Suppressor macrophage treated with lipopolysaccharide for 4 hours (primary cell): ENCODE data around the gene STOM.

Experiments
- DNase-seq: peaks from one replicate; pipeline ENCODE4 v3.0.0-alpha.2; 2020

Gene STOM

DNA sequence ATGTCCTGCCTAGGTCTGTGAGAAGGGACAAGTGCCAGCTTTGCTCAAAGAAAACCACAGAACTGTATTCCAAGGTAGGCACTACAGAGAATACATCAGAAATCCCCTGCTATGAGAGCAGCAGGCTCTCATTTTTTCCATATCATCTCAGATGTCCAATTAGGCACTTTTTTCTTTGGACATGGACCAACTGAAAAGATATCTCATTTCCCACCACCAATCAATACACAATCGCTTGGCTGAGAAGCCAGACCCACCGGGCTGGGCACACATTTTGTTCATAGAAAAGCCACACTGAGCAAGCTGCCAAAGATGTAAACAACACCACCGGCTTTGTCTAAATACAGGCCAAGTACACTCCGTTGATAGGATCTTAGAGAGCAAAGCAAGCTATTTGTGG is 25.9 kb downstream of the STOM start:
- DNase-seq = no peak

GRCh38 chr9:121340676-121341392 is 29.2 kb downstream of the STOM start:
- DNase-seq = no peak

- DNase-seq = no peak
Measured at GRCh38 chr9:121339437-121339836, 30.6 kb downstream of the STOM start.

- no peak for DNase-seq
Measured at GRCh38 chr9:121336665-121337064, 33.4 kb downstream of the STOM start.

DNA sequence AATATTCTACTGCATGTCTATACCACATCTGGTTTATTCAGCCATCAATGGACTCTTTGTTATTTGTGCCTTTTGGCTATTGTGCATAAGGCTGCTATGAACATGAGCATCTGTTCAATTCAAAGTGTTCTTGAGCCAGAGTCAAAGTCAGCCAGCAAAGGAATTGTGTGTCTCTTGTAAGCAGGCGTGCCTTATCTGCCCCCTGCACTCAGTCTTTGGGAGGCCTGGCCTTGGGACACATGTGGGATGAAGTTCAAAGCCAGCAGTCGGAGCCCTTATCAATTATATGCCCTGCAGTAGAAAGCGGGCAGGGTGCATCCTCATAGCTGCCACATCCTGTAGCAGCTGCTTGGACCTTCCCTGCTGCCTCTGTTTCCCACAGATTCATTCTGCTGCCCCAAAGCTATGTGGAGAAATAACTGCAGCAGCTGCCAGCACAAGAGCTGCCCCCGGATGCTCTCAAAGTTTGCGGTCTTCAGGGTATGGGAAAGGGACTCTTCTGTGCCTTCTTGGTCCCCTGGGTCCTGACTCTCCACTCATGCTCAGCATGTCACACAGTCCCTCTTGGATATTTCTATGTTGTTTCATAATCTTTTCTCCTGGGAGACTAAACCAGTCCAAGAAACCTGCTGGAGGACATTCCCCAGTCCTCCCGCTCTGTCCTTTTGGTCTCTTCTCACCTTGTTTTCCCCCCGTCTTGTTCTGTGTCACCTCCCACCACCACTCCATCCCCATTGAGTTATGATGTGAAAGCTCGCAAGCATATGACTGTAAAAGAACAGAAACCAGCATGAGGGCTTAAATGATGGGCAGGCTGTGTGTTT is 35.9 kb downstream of the STOM start:
- DNase-seq = no peak

- DNase-seq = no peak
Measured at GRCh38 chr9:121331992-121332685, 37.9 kb downstream of the STOM start.

- no peak for DNase-seq
Measured at GRCh38 chr9:121331549-121331948, 38.5 kb downstream of the STOM start.

DNA sequence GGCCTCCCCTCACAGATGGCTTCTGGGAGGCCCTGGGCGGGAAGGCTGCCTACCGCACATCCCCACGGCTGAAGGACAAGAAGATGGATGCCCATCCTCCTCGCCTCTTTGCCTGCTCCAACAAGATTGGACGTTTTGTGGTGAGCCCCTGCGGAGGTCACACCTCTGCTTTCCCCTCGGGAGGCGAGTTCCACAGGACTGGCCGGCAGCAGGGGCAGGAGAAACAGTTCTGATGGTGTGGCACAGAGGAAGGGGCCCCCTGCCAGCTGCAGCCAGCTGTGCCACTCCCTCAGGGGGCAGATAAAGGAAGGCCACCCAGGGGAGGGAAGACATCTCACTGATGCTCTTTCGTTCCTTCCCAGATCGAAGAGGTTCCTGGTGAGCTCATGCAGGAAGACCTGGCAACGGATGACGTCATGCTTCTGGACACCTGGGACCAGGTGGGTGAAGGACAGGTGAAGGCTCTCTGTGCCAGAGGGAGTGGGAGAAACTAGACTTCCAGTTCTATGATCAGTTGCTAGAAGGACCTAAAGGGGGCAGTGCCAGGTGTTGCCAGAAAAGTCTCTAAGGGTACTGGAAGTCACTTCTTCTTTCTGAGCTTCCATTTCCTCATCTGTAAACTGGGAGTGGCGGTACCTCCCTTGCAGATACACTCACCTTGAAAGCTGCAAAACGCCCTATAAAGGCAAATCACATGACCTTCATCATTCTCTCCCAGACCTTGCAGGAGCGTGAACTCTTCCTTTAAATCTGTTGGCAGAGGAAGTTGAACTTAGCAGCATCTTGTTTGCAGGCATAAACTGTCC is 41.0 kb downstream of the STOM start:
- no peak for DNase-seq

DNA sequence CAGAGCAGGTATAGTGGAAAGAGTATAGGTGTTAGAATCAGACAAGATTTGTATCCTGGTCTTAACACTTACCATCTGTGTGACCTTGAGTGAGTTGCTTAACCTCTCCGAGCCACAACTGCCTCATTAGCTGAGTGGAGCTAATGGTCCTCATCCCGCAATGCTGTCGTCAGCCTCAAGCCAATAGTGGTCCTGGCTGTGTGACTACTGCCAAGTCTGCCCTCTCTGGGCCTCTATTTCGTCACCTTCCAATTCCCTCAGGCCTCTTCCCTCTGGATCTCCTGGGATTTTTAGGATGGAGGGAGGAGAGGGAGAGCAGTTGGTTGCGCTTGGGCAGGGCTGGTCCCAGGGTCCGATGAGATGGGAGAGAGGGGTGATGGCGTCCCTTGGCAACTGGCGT is 41.6 kb downstream of the STOM start:
- DNase-seq = no peak

DNA sequence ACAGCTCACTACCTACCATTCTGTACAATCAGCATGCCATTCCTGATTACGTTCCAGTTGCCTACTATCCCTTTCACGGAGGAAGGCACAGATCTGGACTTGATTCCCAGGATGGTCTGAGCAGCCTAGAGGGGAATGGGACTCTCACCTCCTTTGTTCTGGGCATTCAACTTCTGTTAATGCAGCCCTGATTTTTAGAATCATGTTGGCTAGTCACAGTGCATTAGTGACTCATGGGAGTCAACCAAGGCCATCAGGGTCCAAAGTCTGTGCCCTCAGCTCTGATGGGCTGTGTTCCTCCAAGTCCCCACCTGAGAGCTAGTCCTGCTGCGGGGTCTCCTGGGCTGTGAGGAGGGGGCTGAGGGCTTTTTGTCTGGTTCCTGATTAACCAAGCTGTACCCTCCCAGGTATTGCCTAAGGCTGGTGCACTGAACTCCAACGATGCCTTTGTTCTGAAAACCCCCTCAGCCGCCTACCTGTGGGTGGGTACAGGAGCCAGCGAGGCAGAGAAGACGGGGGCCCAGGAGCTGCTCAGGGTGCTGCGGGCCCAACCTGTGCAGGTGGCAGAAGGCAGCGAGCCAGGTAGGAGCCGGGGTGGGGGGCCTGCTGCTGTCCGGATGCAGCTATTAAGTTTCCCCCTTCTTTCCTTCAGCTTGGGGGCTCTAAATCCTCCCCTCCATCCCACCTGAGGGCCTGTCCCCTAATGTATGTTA is 43.0 kb downstream of the STOM start:
- no peak for DNase-seq

GRCh38 chr9:121326130-121326838 is 43.8 kb downstream of the STOM start:
- DNase-seq = no peak

DNA sequence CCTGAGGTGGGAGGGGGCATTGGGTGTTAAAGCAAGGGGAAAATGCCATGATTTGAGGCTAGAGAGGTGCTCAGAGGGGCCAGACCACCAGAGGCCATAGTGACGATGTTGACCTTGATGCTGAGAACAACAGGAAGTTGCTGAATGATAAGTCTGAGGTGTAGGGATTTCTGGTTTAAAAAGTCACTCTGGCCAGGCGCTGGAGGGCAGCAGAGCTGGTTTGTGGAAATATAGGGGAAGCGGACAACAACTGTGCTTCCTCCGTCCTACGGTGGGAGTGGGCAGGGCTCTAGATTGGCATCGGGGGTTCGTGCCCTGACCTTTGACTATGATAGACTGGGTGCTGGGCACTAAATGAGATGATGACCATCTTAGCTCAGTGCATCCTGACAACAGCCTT is 44.7 kb downstream of the STOM start:
- no peak for DNase-seq

DNA sequence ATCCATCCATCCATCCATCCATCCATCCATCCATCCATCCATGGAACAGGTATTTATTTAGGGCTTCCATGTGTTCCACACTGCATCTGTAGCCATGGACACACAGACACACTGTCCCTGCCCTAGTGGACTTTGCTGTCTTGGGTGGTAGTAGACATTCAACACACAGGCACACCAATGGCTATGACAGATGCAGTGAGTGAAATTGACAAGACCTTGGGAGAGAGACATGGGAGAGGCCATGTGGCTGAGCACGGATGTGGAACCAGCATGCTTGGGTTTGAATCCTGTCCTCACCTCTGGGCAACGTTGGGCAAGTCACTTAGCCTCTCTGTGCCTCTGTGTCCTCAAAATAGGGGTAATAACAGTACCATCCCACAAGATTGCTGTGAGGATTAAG is 45.3 kb downstream of the STOM start:
- DNase-seq = no peak

DNA sequence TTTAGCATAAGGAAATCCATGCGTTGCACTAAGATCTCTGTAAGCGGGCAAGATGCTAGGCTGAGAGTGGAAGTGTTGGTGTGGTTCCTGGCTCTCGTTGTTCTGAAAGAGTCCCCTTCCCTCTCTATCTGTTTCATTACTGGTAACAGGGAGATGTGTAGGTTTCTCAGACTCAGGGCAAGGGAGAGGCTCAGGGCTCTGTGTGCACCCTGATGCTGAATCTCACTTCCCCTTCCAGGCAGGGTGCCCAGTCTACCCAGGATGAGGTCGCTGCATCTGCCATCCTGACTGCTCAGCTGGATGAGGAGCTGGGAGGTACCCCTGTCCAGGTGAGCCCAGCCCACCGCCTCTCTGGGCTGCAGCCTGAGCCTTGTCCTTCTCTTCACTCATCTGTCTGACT is 45.7 kb downstream of the STOM start:
- peak; percentile 19 for DNase-seq

- DNase-seq = no peak
Measured at GRCh38 chr9:121323449-121324151, 46.5 kb downstream of the STOM start.

DNA sequence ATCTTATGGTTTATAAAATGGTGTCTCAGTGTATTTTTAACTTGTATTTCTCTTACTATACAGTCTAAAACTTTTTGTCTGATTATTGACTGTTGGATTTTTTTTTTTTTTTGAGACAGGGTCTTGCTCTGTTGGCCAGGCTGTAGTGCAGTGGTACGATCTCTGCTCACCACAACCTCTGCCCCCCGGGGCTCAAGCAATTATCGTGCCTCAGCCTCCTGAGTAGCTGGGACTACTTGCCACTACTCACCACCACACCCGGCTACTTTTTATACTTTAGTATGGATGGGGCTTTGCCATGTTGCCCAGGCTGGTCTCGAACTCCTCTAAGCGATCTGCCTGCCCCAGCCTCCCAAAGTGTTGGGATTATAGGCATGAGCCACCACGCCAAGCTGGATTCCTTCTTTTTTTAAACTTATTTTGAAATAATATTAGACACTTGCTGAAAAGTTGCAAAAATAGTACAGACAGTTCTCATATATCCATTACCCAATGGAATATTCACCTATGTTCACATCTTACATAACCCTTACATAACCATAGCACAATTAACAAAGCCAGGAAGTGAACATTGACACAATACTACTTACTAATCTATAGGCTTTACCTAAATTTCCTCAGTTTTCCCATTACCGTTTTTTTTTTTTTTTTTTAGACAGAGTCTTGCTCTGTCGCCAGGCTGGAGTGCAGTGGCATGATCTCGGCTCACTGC is 47.2 kb downstream of the STOM start:
- no peak for DNase-seq

DNA sequence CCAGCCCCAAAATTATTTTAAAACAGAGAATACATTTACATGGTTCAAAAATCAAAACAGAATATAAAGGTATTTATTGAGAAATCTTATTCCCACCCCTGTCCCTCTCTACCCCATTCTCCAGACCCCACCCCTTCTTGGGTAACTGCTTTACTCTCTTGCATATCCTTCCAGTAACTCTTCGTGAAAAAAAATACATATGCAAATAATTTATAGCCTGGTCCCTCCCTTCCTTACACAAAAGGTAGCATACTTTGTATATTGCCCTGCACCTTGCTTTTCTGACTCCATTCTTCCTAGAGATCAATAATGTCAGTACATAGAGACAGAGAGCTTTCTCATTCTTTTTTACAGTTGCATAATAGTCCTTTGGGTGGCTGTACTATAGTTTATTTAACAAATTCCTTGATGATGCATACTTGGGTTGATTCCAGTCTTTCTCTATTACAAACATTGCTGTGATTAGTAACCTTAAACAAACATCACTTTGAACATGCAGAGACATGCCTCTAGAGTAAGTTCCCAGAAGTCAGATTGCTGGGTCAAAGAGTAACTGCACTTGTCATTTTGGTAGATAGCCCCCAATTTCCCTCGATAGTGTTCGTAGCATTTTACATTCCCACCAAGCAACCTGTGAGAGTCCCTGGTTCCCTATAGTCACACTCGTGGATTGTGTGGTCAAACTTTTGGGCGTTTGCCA is 47.9 kb downstream of the STOM start:
- DNase-seq = peak; percentile 53

DNA sequence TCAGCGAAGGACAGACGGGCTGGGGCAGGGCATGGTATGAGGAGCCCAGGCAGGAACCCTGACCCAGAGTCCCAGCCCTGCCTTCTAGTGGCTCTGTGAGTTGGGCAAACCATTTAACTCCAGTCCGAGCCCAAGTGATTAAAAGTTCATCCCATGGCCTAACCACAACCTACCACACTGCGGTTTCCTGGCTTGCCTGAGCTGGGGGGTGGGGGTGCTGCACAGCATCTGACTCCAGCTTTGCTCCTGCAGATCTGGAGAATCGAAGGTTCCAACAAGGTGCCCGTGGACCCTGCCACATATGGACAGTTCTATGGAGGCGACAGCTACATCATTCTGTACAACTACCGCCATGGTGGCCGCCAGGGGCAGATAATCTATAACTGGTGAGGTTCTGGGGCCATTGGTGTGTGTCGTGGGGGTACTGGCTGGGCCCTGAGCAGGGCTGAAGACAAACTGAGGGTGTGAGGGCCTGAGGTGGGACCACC is 49.0 kb downstream of the STOM start:
- DNase-seq = no peak

DNA sequence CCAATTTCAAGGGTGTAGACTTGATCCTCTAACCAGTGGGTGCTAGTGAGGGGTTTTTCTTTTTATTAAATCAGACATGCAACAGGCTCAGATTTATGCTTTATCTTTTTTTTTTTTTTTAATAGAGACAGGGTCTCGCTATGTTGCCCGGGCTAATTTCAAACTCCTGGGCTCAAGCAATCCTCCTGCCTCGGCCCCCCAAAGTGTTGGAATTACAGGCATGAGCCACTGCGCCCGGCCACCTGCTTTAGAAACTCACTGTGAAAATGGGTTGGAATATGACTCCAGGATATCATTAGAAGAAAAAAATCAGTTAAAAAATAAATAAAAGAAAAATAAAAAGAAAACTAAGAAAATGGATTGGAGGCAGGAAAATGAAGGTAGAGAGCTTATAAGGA is 50.7 kb downstream of the STOM start:
- DNase-seq = no peak
